HepG2 (cell line): ENCODE data around the gene RHO. TPM values are rescaled to one million over a fixed set of nuclear protein-coding genes. Genes with fewer than 3 reads are reported as not detected.

ENCODE experiments used
- ATAC-seq: fragments of 200-7000 bp; cut with Tn5 transposase; 3 replicates; pipeline ENCODE4 v1.9.1; 2020; ENCODE audit warnings: mild to moderate bottlenecking, moderate library complexity
- BruUV-seq: library from RNA; stranded (reverse); fragments of 400-500 nt; replicated peaks from 2 replicates; lab custom pipeline; 2021; lab: Mats Ljungman, UMichigan
- CTCF ChIA-PET: fragments of 300-600 bp; formaldehyde crosslinking; extraction: SDS; loops from one replicate; lab custom pipeline; 2021; ENCODE audit warnings: low total read pairs, inconsistent platforms, low intra/inter-chr PET ratio; lab: Yijun Ruan, JAX
- POLR2A ChIA-PET: fragments of 350-600 bp; sonication (Branson Sonifier 250); formaldehyde crosslinking; loops from one replicate; lab custom pipeline; 2020; ENCODE audit warnings: antibody characterized with exemption, inconsistent platforms; lab: Yijun Ruan, JAX
- DNase-seq: peaks from one replicate; pipeline ENCODE4 v3.0.0-alpha.2; 2015; ENCODE audit warnings: low spot score
- FAIRE-seq: peaks from 3 replicates; lab custom pipeline; 2011; peaks lifted over from hg19 to GRCh38; lab: Jason Lieb, UNC
- H2AFZ ChIP-seq: one replicate; pipeline ENCODE4 v1.6.1; 2011; ENCODE audit warnings: low read length, inconsistent platforms
- H3K27ac ChIP-seq: fragments of 300-600 bp; 3 replicates; pipeline ENCODE4 v1.8.0; 2011; ENCODE audit warnings: mixed run types, mild to moderate bottlenecking, mixed read lengths, low read length, inconsistent platforms; ENCODE audit not compliant: insufficient read depth; ENCODE audit errors: extremely low read length
- H3K27me3 ChIP-seq, 2 experiments: fragments of 200-600 bp in 1 of 2; 2 replicates in 1 of 2; 3 replicates in 1 of 2; pipeline versions ENCODE4 v1.6.0 to v1.8.0; 2011; ENCODE audit warnings: low read length in 2 of 2, mild to moderate bottlenecking in 2 of 2, moderate library complexity in 2 of 2, inconsistent platforms in 1 of 2; ENCODE audit not compliant: insufficient read depth in 2 of 2, control insufficient read depth in 1 of 2
- H3K36me3 ChIP-seq, 2 experiments: fragments of 200-600 bp in 1 of 2; replicated peaks in 1 of 2; 2 replicates in 1 of 2; 3 replicates in 1 of 2; pipeline versions ENCODE4 v1.5.1 to v1.8.0; 2011; ENCODE audit warnings: low read length in 2 of 2, inconsistent platforms in 1 of 2; ENCODE audit not compliant: insufficient read depth in 2 of 2, control insufficient read depth in 1 of 2
- H3K4me1 ChIP-seq: 2 replicates; pipeline ENCODE4 v1.5.1; 2012; ENCODE audit warnings: low read length, inconsistent platforms; ENCODE audit not compliant: insufficient read depth
- H3K4me2 ChIP-seq: 2 replicates; pipeline ENCODE4 v1.6.0; 2011; ENCODE audit warnings: low read depth, low read length, inconsistent platforms
- H3K4me3 ChIP-seq, 3 experiments: fragments of 200-600 bp in 1 of 3; sonication (generic), shearing (Covaris generic) in 1 of 3; replicated peaks in 1 of 3; 2 replicates each; pipeline ENCODE4 v1.5.1; 2011 to 2016; ENCODE audit warnings: low read length in 3 of 3, inconsistent platforms in 2 of 3, low read depth in 2 of 3, mild to moderate bottlenecking in 2 of 3, control low read depth in 1 of 3, mixed read lengths in 1 of 3; ENCODE audit not compliant: insufficient read depth in 1 of 3
- H3K79me2 ChIP-seq: one replicate; pipeline ENCODE4 v1.6.1; 2011; ENCODE audit warnings: low read length, inconsistent platforms; ENCODE audit not compliant: insufficient read depth
- H3K9ac ChIP-seq: 2 replicates; pipeline ENCODE4 v1.6.0; 2011; ENCODE audit warnings: mild to moderate bottlenecking, low read depth, low read length, inconsistent platforms; ENCODE audit not compliant: insufficient read depth
- H3K9me3 ChIP-seq: 2 replicates; pipeline ENCODE4 v1.5.1; 2012; ENCODE audit warnings: mild to moderate bottlenecking, low read length
- H4K20me1 ChIP-seq: 2 replicates; pipeline ENCODE4 v1.6.0; 2011; ENCODE audit warnings: inconsistent platforms, mild to moderate bottlenecking, low read length, moderate library complexity; ENCODE audit not compliant: insufficient read depth
- ARNT ChIP-seq: fragments of 450-650 bp; IDR thresholded peaks from 2 replicates; pipeline ENCODE4 v1.6.1; 2017
- STAG1 ChIP-seq: sonication (generic); formaldehyde crosslinking; IDR thresholded peaks from 2 replicates; pipeline ENCODE4 v1.4.0; 2020; ENCODE audit warnings: missing genetic modification reagents
- ZNF121 ChIP-seq: sonication (generic); formaldehyde crosslinking; IDR thresholded peaks from 2 replicates; pipeline ENCODE4 v1.5.0; 2020; ENCODE audit warnings: mild to moderate bottlenecking, missing genetic modification reagents
- ZNF230 ChIP-seq: sonication (generic); formaldehyde crosslinking; IDR thresholded peaks from 2 replicates; pipeline ENCODE4 v1.4.0; 2020; ENCODE audit warnings: mild to moderate bottlenecking, missing genetic modification reagents
- ZNF674 ChIP-seq: sonication (generic); formaldehyde crosslinking; IDR thresholded peaks from 2 replicates; pipeline ENCODE4 v1.5.0; 2020; ENCODE audit warnings: low read depth, mild to moderate bottlenecking, missing genetic modification reagents
- WGBS: methylation state at CpG from one replicate; pipeline ENCODE4 v1.1.6; 2017; ENCODE audit warnings: low lambda C conversion rate; 5-methylcytosine and 5-hydroxymethylcytosine counted together
- in situ Hi-C: cut with HindIII; loops from 2 replicates; pipeline ENCODE4 v1.10.0; 2017; ENCODE audit warnings: low pct_unique_long_range_greater_than_20kb; ENCODE audit not compliant: extremely low pct_ligation_motif_present
- intact Hi-C: fragments of 100-400 bp; cut with micrococcal nuclease; formaldehyde crosslinking; loops from one replicate; pipeline ENCODE4 v1.10.0; 2022; ENCODE audit not compliant: unreplicated experiment
- polyA plus RNA-seq, 8 experiments: library from polyadenylated mRNA; depleted of rRNA in 3 of 8; stranded (reverse) in 7 of 8; unstranded in 1 of 8; fragments of >200 nt; fragmentation: Illumina TruSeq in 4 of 8; extraction: Trizol in 4 of 8; gene quantifications; 2 replicates each; pipeline versions ENCODE4 v1.2.1 to v1.2.3, GENCODE V29; 2011 to 2016; ENCODE audit warnings: low read depth in 4 of 8, missing spikeins in 1 of 8, mixed read lengths in 1 of 8; ENCODE audit not compliant: insufficient read depth in 1 of 8
- total RNA-seq, 5 experiments: library from RNA; depleted of rRNA; stranded (reverse); fragments of >200 nt; fragmentation: Illumina TruSeq; extraction: Trizol; gene quantifications; 2 replicates each; pipeline ENCODE4 v1.2.3, GENCODE V29; 2016; ENCODE audit warnings: low read depth in 1 of 5
- TF ChIP-seq, protein P1 (sequence below): sonication (generic); formaldehyde crosslinking; IDR thresholded peaks from 2 replicates; pipeline ENCODE4 v1.5.0; 2020; ENCODE audit warnings: mild to moderate bottlenecking, missing genetic modification reagents, moderate library complexity

Gene RHO
- total and polyA plus RNA-seq, 2 of the 13 experiments (the other 11 are each of a cell fraction or from before 2014, with no cell fraction given) = not detected

DNA sequence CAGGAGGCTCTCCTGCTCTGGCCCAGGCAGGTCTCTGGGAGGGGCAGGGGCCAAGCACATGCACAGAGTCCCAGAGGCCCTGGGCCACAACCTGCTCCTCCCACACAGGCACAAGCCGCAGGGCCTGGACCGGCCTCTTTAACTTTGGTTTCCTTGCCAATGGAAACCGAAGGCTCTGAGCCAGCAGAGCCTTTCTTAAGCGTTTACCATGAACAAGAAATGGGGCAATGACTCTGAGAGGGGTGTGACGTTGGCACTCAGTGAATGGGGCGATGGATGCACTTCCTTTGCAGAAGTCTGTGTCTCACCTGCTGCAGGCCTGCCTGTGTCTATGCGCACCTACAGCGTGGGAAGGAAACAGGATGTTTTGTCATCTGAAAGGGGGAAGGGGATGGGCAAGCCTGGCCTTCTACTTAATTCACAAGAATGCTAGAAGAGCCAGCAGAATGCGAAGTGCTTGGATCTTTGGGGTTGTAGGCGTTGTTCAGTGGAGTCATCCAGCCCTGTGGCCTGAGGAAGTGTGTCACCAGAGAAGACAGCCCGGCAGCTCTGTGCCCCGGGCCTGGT, 46.6 kb upstream of the RHO start (continued):
- TF ChIP-seq ARNT = no peak

DNA sequence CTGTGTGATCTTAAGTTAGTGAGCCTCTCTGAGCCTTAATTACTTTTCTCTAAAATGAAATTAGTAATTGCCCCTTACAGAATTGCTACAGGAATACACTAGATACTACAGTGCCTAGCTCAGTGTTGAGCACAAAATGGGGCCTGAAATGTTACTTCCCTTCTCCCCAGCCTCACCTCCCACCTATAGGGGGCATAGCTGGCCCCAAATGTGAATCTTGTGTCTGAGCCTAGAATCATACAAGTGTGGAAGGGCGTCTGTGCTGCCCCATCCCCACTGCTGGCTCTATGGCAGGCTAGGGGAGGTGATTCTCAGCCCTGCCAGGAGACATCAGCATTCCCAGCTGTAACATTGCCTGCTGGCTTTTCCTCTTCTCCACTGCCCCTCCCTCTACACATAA, 45.7 kb upstream of the RHO start:
- Histone ChIP-seq H3K36me3 (peaks cover 7 to 32% of the 10 kb centered on the region in 2 experiments; a peak in 4 of 5 replicates), H3K4me1 (no peaks in the 10 kb centered on the region), H3K4me2 (no peak overlapping the region), H2AFZ (no peak overlapping the region), H3K27ac (no peak overlapping the region), H3K4me3 (no peak overlapping the region), H3K27me3 (no peaks in the 10 kb centered on the region), H4K20me1 (no peaks in the 10 kb centered on the region), H3K79me2 (no peaks in the 10 kb centered on the region), H3K9ac (no peak overlapping the region), H3K9me3 (no peaks in the 10 kb centered on the region)
- TF ChIP-seq ZNF121 (CRISPR knock-in tag) = no peak
- peak; percentile 27; the same call in 1 of the 2 replicates for TF ChIP-seq STAG1 (CRISPR knock-in tag)
- TF ChIP-seq, protein P1, sequence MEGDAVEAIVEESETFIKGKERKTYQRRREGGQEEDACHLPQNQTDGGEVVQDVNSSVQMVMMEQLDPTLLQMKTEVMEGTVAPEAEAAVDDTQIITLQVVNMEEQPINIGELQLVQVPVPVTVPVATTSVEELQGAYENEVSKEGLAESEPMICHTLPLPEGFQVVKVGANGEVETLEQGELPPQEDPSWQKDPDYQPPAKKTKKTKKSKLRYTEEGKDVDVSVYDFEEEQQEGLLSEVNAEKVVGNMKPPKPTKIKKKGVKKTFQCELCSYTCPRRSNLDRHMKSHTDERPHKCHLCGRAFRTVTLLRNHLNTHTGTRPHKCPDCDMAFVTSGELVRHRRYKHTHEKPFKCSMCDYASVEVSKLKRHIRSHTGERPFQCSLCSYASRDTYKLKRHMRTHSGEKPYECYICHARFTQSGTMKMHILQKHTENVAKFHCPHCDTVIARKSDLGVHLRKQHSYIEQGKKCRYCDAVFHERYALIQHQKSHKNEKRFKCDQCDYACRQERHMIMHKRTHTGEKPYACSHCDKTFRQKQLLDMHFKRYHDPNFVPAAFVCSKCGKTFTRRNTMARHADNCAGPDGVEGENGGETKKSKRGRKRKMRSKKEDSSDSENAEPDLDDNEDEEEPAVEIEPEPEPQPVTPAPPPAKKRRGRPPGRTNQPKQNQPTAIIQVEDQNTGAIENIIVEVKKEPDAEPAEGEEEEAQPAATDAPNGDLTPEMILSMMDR = peak; percentile 26; the same call in 1 of the 2 replicates
- no peak for TF ChIP-seq ZNF674 (CRISPR knock-in tag)
- no peak for TF ChIP-seq ZNF230 (CRISPR knock-in tag)
- WGBS = 89% methylated on average over 1 of the region's 1 CpG
- ChIA-PET POLR2A (no interaction called here), CTCF (no interaction called here)
- in situ Hi-C loops = no loop called here
- no TSS peak for BruUV-seq
- ATAC-seq = peak; percentile 34; the same call in 1 of the 3 replicates
- FAIRE-seq = no peak
- DNase-seq = no peak
- intact Hi-C loops = no loop called here
